Right lobe of liver (tissue), 6 donors: Measurements from ENCODE around the gene OR4X1. TPM values are rescaled to one million over a fixed set of nuclear protein-coding genes. Genes with fewer than 3 reads are reported as not detected.

ENCODE experiments used
- ATAC-seq, 4 donors: fragments of 200-7000 bp; cut with Tn5 transposase; one replicate each; pipeline ENCODE4 v1.9.1; 2020; ENCODE audit warnings: mild to moderate bottlenecking in 4 of 4, moderate library complexity in 4 of 4
- DNase-seq, 3 donors: peaks; one replicate each; pipeline ENCODE4 v3.0.0-alpha.2; 2020
- H3K27ac ChIP-seq, 3 donors: fragments of 200-600 bp; one replicate each; pipeline ENCODE4 v1.8.0; 2022
- H3K27me3 ChIP-seq, 2 donors: fragments of 200-600 bp; one replicate each; pipeline ENCODE4 v1.8.0; 2022
- H3K36me3 ChIP-seq, 4 donors: fragments of 200-600 bp; sonication (generic) in 1 of 4; one replicate each; pipeline versions ENCODE4 v1.5.1 to v1.8.0; 2017 to 2022; ENCODE audit warnings: control low read depth in 1 of 4
- H3K4me1 ChIP-seq, 4 donors: fragments of 200-600 bp; sonication (generic) in 1 of 4; one replicate each; pipeline versions ENCODE4 v1.5.1 to v1.8.0; 2017 to 2022; ENCODE audit warnings: control low read depth in 1 of 4
- H3K4me3 ChIP-seq, 3 donors: fragments of 200-600 bp; one replicate each; pipeline ENCODE4 v1.8.0; 2022
- H3K9me3 ChIP-seq, 4 donors: fragments of 200-600 bp; sonication (generic) in 1 of 4; one replicate each; pipeline versions ENCODE4 v1.5.1 to v1.8.0; 2017 to 2022; ENCODE audit warnings: control low read depth in 1 of 4
- POLR2A ChIP-seq: fragments of 450-650 bp; IDR thresholded peaks from one replicate; pipeline ENCODE4 v1.6.1; 2017; ENCODE audit warnings: antibody characterized with exemption, mild to moderate bottlenecking
- WGBS: methylation state at CpG from one replicate; pipeline ENCODE4 v1.1.6; 2018; ENCODE audit warnings: low coverage, low lambda C conversion rate; ENCODE audit not compliant: insufficient coverage; ENCODE audit errors: missing lambda C conversion rate; 5-methylcytosine and 5-hydroxymethylcytosine counted together
- intact Hi-C, 2 donors: fragments of 100-400 bp; cut with DNase I; formaldehyde crosslinking; loops; one replicate each; pipeline versions ENCODE4 v1.11.2 to v1.14.1; 2022
- total RNA-seq, 6 experiments: library from RNA; depleted of rRNA in 2 of 6; stranded (reverse); fragments of >200 nt in 2 of 6; fragmentation: NEBNext Ultra II Directional in 3 of 6; extraction: Animal tissue kit (Norgen Biotek cat#: 25700) in 3 of 6; gene quantifications; one replicate each; pipeline versions ENCODE4 v1.1.0 to v1.2.4, GENCODE V29; 2016 to 2023
- TF ChIP-seq, protein P1 (sequence below), 4 donors: fragments of 200-600 bp in 3 of 4; fragments of 450-650 bp in 1 of 4; IDR thresholded peaks; one replicate each; pipeline versions ENCODE4 v1.5.1 to v1.8.0; 2016 to 2022; ENCODE audit warnings: antibody characterized with exemption in 4 of 4, mild to moderate bottlenecking in 2 of 4
- donor health status: DM: no; HTN: yes; CAD: no.
- donor health status: DM: no; HTN: no; CAD: no.
- donor health status: DM: no; HTN: no; CAD: no.
- donor health status: DM: no; HTN: yes; CAD: no.
- donor health status: DM: no; HTN: yes; CAD: no.

Gene OR4X1
- total RNA-seq, 6 experiments from 2014 or later, result not detected

DNA sequence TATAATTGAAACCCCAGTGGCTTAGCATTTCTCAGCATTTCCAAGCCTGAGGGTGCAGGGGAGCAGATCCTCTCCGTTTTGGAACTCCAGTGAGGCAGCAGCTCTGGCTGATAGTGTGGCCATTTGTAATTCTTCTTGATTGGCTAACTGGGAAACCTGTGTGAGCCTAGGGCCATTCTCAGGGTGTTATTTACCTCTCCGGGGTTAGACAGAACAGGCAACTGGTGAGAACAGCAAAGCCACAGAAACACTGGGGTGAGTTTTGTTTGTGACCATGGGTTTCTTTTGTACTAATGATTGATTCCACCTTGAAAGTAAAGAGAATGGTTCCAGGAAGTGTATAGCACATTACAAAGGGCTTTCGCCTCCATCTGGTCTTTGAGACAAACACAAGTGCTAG, 21.2 kb upstream of the OR4X1 start:
- DNase-seq (no peak), ATAC-seq (no peak)
- intact Hi-C loops, result no loop called here
- Histone ChIP-seq H3K9me3 (no peaks in the 10 kb centered on the region), H3K4me3 (no peak overlapping the region), H3K36me3 (no peaks in the 10 kb centered on the region), H3K4me1 (no peaks in the 10 kb centered on the region), H3K27ac (no peak overlapping the region), H3K27me3 (no peaks in the 10 kb centered on the region)
- TF ChIP-seq, protein P1, sequence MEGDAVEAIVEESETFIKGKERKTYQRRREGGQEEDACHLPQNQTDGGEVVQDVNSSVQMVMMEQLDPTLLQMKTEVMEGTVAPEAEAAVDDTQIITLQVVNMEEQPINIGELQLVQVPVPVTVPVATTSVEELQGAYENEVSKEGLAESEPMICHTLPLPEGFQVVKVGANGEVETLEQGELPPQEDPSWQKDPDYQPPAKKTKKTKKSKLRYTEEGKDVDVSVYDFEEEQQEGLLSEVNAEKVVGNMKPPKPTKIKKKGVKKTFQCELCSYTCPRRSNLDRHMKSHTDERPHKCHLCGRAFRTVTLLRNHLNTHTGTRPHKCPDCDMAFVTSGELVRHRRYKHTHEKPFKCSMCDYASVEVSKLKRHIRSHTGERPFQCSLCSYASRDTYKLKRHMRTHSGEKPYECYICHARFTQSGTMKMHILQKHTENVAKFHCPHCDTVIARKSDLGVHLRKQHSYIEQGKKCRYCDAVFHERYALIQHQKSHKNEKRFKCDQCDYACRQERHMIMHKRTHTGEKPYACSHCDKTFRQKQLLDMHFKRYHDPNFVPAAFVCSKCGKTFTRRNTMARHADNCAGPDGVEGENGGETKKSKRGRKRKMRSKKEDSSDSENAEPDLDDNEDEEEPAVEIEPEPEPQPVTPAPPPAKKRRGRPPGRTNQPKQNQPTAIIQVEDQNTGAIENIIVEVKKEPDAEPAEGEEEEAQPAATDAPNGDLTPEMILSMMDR (IDR thresholded peaks at IDR 0.05), result no peak
- no peak for TF ChIP-seq POLR2A
- 45% methylated on average over 3 of the region's 3 CpGs for WGBS

DNA sequence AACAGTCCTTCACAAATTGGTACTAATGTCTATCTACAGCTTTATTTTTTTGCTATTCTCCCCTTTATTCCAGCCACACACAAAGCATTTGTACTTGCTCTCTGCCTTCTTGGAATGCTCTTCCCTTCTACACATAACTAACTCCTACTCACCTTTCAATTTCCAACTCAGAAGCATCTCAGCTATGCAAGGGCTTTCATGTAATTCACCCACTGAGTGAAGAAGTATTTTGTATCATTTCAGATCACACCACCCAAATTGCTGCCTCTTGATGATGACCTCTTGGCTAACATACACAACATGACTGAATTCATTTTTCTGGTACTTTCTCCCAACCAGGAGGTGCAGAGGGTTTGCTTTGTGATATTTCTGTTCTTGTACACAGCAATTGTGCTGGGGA, 18.9 kb upstream of the OR4X1 start, which contains the start of gene OR4X2:
OR4X2 (plus strand) TSS at position 301 of the 400 bp plus-strand sequence; CDS start at position 301, 0 bp downstream.
- H3K4me3 ChIP-seq, result no peak within 1 kb of the TSS
- DNase-seq, result no peak
- no peaks in the 10 kb centered on the region for H3K9me3 ChIP-seq
- ATAC-seq, result no peak
- H3K36me3 ChIP-seq, result no peaks in the 10 kb centered on the region
- H3K4me1 ChIP-seq, result no peaks in the 10 kb centered on the region
- H3K27me3 ChIP-seq, result no peaks in the 10 kb centered on the region
- intact Hi-C loops, result no loop called here
- no peak for TF ChIP-seq POLR2A
- TF ChIP-seq, protein P1 (IDR thresholded peaks at IDR 0.05), result no peak
- H3K27ac ChIP-seq, result no peak within 1 kb of the TSS

DNA sequence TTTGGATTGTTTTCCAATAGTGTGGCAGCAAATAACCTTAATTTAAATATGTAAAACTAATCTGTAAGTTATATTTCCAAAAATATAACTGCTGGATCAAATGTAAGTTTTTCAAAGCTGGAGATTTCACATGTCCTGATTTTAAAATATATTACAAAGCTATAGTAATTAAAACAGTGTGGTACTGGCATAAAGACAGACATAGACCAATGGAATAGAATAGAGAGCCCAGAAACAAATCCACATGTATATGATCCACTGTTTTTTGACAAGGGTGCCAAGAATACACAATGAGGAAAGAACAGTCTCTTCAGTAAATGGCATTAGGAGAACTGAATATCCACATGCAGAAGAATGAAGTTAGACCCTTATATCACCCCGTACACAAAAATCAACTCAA, 14.8 kb upstream of the OR4X1 start:
- no peaks in the 10 kb centered on the region for H3K4me1 ChIP-seq
- H3K27me3 ChIP-seq, result no peaks in the 10 kb centered on the region
- H3K36me3 ChIP-seq, result no peaks in the 10 kb centered on the region
- TF ChIP-seq POLR2A, result no peak
- TF ChIP-seq, protein P1 (IDR thresholded peaks at IDR 0.05), result no peak
- no peak for ATAC-seq
- H3K27ac ChIP-seq, result no peak overlapping the region
- WGBS, result 89% methylated on average over 1 of the region's 1 CpG
- DNase-seq, result no peak
- no peak overlapping the region for H3K4me3 ChIP-seq
- intact Hi-C loops, result no loop called here
- H3K9me3 ChIP-seq, result no peaks in the 10 kb centered on the region

DNA sequence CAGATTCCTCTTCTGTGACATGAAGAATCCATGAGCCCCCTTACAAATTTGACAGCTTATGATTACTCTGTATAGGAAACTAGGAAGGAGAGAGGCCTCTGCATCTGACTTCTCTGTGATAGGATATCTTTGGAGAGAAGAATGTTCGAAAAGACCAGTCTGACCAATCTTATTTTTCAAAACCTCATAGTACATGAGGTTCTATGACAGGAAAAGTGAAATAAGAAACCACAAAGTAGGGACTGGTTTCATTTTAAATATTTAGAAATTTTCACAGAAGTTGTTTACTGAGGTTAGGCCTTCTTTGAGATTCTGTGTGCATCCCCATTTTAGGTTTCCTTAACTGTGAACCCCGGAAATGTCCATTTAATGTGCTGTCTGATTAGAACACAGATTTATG, 2.1 kb upstream of the OR4X1 start:
- no peak overlapping the region for H3K27ac ChIP-seq
- no peaks in the 10 kb centered on the region for H3K4me1 ChIP-seq
- H3K9me3 ChIP-seq, result no peaks in the 10 kb centered on the region
- no peaks in the 10 kb centered on the region for H3K27me3 ChIP-seq
- intact Hi-C loops, result no loop called here
- DNase-seq (no peak), ATAC-seq (no peak)
- TF ChIP-seq, protein P1 (IDR thresholded peaks at IDR 0.05), result no peak
- TF ChIP-seq POLR2A, result no peak
- no peaks in the 10 kb centered on the region for H3K36me3 ChIP-seq
- WGBS, result 56% methylated on average over 2 of the region's 2 CpGs
- H3K4me3 ChIP-seq, result no peak overlapping the region

DNA sequence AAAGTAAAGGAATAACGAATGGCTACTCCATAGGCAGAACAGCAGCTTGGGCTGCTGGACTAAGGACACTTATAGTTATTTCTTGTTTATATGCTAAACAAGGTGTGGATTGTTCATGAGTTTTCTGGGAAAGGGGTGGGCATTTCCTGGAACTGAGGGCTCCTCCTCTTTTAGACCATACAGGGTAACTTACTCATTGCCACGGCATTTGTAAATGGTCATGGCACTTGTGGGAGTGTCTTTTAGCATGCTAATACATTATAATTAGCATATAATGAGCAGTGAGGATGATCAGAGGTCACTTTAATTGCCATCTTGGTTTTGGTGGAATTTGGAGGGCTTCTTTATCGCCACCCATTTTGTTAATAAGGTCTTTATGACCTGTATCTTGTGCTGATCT, 7.0 kb downstream of the OR4X1 start:
- WGBS, result 37% methylated on average over 3 of the region's 3 CpGs
- intact Hi-C loops, result no loop called here
- ATAC-seq (no peak), DNase-seq (no peak)
- Histone ChIP-seq H3K36me3 (no peaks in the 10 kb centered on the region), H3K27ac (no peak overlapping the region), H3K4me1 (no peaks in the 10 kb centered on the region), H3K27me3 (no peaks in the 10 kb centered on the region), H3K9me3 (no peaks in the 10 kb centered on the region), H3K4me3 (no peak overlapping the region)
- no peak for TF ChIP-seq POLR2A
- TF ChIP-seq, protein P1 (IDR thresholded peaks at IDR 0.05), result no peak
